Measurements from ENCODE around the gene TUBG2.
"Not testable (repeated sequence)": the region's sequence is repeated elsewhere in the genome, so short reads cannot be mapped to it uniquely, and the experiment has no call there.

Gene TUBG2

DNA sequence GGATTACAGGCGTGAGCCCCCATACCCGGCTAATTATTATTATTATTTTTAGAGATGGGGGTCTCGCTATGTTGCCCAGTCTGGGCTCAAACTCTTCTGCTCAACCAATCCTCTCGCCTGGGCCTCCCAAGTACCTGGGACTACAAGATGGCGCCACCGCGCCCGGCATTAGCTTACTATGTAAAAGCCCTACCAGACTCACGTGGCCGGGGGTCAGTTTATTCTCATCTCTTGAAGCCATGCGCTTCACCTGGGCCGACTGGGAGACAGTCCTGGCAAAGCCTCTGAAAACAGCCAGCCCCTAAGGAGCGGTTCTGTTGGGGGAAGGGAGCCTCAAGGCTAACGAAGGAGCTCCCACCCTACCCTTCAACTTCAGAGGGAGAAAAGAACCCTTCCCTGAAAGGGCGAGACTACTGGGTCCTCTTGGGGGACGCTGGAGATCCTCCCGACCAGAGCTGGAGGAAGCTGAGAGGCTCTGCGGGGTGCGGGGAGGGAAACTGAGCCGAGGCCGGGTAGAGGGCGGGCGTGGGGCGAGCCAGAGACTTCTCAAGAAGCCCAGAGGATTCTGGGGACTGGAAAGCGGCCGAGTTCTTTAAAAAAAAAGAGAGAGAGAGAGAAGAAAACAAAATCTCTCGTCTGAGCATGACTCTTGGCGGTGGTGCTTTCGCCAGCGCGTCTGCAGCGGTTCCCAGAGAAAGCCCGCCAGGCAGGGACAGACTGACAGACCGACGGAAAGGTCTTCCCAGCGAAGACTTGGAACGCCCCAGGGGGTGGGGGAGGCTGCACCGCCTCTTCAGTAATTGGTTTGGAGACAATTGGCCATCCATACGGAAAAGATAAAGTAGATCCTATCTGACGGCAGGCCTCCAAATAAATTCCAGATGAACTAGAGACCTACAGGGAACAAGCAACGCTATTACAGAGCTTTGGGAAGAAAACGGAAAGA, 5.6 kb upstream of the TUBG2 start:
- POLR2A ChIA-PET: no interaction called here
- CTCF ChIA-PET: interaction anchor here (1.0 to 2.0 kb wide), 4 partner anchors 12 to 27 kb away, joined by 3 to 6 read pairs (median 5); no protein-coding TSS in a partner anchor
- TF ChIP-seq, protein P1, sequence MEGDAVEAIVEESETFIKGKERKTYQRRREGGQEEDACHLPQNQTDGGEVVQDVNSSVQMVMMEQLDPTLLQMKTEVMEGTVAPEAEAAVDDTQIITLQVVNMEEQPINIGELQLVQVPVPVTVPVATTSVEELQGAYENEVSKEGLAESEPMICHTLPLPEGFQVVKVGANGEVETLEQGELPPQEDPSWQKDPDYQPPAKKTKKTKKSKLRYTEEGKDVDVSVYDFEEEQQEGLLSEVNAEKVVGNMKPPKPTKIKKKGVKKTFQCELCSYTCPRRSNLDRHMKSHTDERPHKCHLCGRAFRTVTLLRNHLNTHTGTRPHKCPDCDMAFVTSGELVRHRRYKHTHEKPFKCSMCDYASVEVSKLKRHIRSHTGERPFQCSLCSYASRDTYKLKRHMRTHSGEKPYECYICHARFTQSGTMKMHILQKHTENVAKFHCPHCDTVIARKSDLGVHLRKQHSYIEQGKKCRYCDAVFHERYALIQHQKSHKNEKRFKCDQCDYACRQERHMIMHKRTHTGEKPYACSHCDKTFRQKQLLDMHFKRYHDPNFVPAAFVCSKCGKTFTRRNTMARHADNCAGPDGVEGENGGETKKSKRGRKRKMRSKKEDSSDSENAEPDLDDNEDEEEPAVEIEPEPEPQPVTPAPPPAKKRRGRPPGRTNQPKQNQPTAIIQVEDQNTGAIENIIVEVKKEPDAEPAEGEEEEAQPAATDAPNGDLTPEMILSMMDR (IDR thresholded peaks at IDR 0.05; ENCODE audit: insufficient read depth, low read length, missing control alignments): no peak
- no peak for DNase-seq (ENCODE audit: low read depth, low spot score)
- peak overlapping the region; percentile 41 for H3K4me3 ChIP-seq (ENCODE audit: low read depth, low read length)

DNA sequence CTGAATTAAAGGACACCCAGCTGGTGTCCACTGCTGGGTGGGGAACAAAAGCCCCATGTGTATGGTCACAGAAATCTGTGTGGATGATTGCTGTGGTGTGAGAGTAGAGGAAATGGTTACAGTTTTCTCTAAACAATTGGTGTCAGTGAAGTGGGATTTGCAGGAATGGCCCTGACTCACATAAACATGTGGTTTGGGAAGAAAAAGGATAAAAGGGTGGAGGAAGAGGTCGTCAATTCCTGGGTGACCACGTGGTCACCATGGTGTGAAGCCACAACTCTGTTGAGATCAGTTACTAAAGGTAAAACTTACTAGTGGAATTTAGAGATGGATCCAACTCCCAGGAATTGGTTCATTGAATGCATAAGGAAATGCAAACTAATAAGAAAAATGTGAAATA, 3.6 kb upstream of the TUBG2 start:
- ChIA-PET CTCF (interaction anchor here (0.8 to 1.8 kb wide), 3 partner anchors 9 to 77 kb away, joined by 3 to 6 read pairs (median 5); no protein-coding TSS in a partner anchor), POLR2A (no interaction called here)
- TF ChIP-seq, protein P1 (IDR thresholded peaks at IDR 0.05; ENCODE audit: insufficient read depth, low read length, missing control alignments): no peak
- H3K4me3 ChIP-seq (ENCODE audit: low read depth, low read length): no peak overlapping the region
- DNase-seq (ENCODE audit: low read depth, low spot score): no peak

DNA sequence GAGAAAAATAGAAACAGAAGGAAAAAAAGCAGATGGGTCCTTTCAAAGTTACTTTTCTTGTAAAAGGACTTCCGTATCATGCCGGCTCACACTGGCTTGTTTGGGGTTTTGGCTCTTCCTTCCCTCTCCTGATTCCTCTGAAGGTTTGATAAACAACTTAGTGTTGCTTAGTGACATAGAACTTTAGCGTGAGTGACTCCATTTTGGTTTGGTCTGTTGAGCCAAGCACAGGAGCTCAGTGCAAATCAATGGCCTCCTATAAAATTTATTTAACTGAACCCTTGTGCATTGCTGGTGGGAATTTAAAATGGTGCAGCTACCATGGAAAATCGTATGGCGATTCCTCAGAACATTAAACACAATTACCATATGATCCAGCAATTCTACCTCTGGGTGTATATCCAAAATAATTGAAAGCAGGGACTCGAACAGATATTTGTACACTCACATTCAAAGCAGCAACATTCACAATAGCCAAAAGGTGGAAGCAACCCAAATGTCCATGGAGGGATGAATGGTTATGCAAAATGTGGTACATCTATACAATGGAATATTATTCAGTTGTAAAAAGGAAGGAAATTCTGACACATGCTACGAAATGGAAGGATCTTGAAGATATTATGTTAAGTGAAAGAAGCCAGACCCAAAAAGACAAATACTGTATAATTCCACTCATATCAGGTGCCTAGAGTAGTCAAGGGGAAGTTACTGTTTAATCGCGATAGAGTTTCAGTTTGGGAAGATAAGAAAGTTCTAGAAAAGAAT, 1.1 kb upstream of the TUBG2 start:
- CTCF ChIA-PET: interaction anchor here (1.9 to 2.0 kb wide), 2 partner anchors 18 to 21 kb away, joined by 8 to 11 read pairs; partner anchors contain the start of gene PLEKHH3
- DNase-seq (ENCODE audit: low read depth, low spot score): no peak
- POLR2A ChIA-PET: no interaction called here
- TF ChIP-seq, protein P1 (IDR thresholded peaks at IDR 0.05; ENCODE audit: insufficient read depth, low read length, missing control alignments): no peak
- H3K4me3 ChIP-seq (ENCODE audit: low read depth, low read length): no peak overlapping the region

DNA sequence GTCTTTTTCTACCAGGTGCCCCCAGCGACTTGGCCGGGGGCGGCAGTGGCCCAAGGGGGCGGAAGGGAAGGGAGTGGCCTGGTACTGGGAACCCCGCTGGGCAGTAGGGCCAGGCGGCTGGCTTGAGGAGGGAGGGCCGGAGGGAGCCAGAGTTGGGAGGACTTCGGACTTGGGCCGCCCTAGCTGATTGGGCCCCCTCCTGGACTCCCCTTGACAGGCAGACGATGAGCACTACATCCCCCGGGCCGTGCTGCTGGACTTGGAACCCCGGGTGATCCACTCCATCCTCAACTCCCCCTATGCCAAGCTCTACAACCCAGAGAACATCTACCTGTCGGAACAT, 819 bp downstream of the TUBG2 start:
- ChIA-PET POLR2A (interaction anchor here (1.0 to 2.4 kb wide), 3 partner anchors 17 to 23 kb away, joined by 3 to 7 read pairs (median 5); partner anchors contain the start of gene PLEKHH3), CTCF (interaction anchor here (1.1 to 5.3 kb wide), 5 partner anchors 13 to 82 kb away, joined by 3 to 31 read pairs (median 11); partner anchors contain the start of genes PLEKHH3 and PSMC3IP)
- not testable (repeated sequence) for DNase-seq (ENCODE audit: low read depth, low spot score)
- peak overlapping the region; percentile 67 for H3K4me3 ChIP-seq (ENCODE audit: low read depth, low read length)

DNA sequence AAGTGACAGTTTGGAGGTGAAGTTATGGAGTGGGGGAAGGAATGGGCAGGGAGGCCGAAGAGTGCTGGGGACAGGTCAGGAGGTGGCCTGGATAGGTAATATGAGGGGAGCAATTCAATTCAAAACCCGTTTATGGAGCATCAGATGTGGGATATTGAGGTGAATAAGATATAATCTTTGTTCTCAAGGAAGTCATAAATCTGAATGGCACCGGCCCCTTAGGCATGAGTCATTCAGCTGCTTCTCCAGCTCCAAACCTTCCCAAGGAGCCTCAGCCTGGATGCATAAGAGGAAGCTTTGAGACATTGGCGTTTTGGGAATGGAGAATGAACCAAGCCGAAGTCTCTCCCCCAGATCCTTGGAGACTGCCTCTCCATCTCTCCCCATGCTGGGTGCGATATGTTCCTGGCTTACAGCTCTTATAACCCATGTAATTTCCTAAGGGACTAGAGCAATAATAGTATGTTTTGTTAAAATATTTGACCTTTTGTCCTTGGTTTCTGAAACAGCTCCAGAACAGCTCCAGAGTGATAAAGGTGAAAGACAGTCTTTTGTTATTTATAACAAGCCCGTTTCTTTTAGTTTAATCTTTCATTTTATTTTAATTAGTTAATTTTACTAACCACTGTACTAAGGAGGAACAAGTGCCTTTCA, 1.7 kb downstream of the TUBG2 start:
- ChIA-PET CTCF (interaction anchor here (0.8 to 5.3 kb wide), 5 partner anchors 12 to 83 kb away, joined by 3 to 31 read pairs (median 11); partner anchors contain the start of genes CCR10, PLEKHH3 and PSMC3IP), POLR2A (interaction anchor here (0.9 to 2.4 kb wide), 4 partner anchors 9 to 52 kb away, joined by 3 to 7 read pairs (median 5); partner anchors contain the start of gene PLEKHH3)
- TF ChIP-seq, protein P1 (IDR thresholded peaks at IDR 0.05; ENCODE audit: insufficient read depth, low read length, missing control alignments): no peak
- peak overlapping the region; percentile 28 for H3K4me3 ChIP-seq (ENCODE audit: low read depth, low read length)
- DNase-seq (ENCODE audit: low read depth, low spot score): no peak

DNA sequence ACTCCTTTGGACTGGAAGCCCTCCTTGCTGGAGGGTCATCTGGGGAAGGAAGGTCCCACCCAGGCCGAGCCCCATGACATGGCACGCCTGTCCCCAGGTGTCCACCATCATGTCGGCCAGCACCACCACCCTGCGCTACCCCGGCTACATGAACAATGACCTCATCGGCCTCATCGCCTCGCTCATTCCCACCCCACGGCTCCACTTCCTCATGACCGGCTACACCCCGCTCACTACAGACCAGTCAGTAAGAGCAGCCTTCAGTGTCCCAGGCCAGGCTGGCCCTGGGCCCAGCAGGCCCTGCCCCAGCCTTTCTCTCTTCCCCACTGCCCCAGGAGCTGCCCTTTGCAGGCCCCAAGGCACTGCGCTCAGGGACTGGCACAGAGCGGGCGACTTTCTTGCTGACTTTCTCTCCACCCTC, 6.5 kb downstream of the TUBG2 start:
- TF ChIP-seq, protein P1 (IDR thresholded peaks at IDR 0.05; ENCODE audit: insufficient read depth, low read length, missing control alignments): no peak
- no peak for DNase-seq (ENCODE audit: low read depth, low spot score)
- CTCF ChIA-PET: no interaction called here
- H3K4me3 ChIP-seq (ENCODE audit: low read depth, low read length): no peak overlapping the region
- POLR2A ChIA-PET: interaction anchor here (0.9 to 1.3 kb wide), 2 partner anchors 11 to 112 kb away, joined by 3 read pairs; partner anchors contain the start of gene PLEKHH3

DNA sequence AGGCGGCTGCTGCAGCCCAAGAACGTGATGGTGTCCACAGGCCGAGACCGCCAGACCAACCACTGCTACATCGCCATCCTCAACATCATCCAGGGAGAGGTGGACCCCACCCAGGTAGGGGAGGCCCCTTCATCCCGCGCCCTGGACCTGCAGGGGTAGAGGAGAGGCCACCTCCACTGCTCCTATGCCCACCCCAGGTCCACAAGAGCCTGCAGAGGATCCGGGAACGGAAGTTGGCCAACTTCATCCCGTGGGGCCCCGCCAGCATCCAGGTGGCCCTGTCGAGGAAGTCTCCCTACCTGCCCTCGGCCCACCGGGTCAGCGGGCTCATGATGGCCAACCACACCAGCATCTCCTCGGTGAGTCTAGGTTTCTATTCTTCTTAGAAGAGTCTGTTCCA, 7.0 kb downstream of the TUBG2 start:
- not testable (repeated sequence) for H3K4me3 ChIP-seq (ENCODE audit: low read depth, low read length); DNase-seq (ENCODE audit: low read depth, low spot score)
- CTCF ChIA-PET: interaction anchor here (1.2 to 2.3 kb wide), 3 partner anchors 11 to 98 kb away, joined by 3 to 17 read pairs (median 4); partner anchors contain the start of gene PLEKHH3
- POLR2A ChIA-PET: interaction anchor here (0.9 to 1.3 kb wide), 2 partner anchors 10 to 112 kb away, joined by 3 read pairs; partner anchors contain the start of gene PLEKHH3

Measured in AG04449 (cell line).